Activated CD8-positive, alpha-beta T cell treated with anti-CD3 and anti-CD28 coated beads for 36 hours (primary cell): Measurements from ENCODE around the gene CCL14. TPM values are rescaled to one million over a fixed set of nuclear protein-coding genes. Genes with fewer than 3 reads are reported as not detected.
"Not testable (repeated sequence)": the region's sequence is repeated elsewhere in the genome, so short reads cannot be mapped to it uniquely, and the experiment has no call there.

Experiments
- ATAC-seq: fragments of 200-7000 bp; cut with Tn5 transposase; one replicate; pipeline ENCODE4 v1.10.0; 2021; ENCODE audit warnings: mild to moderate bottlenecking, moderate library complexity
- CTCF ChIA-PET: fragments of 350-600 bp; sonication (Branson Sonifier 250); formaldehyde crosslinking; loops from one replicate; lab custom pipeline; 2021; ENCODE audit warnings: antibody characterized with exemption; lab: Charles Lee
- POLR2A ChIA-PET: fragments of 350-600 bp; sonication (Branson Sonifier 250); formaldehyde crosslinking; loops from one replicate; lab custom pipeline; 2021; ENCODE audit warnings: antibody characterized with exemption; lab: Charles Lee
- DNase-seq: peaks from one replicate; pipeline ENCODE4 v3.0.0-alpha.2; 2020
- H3K27ac Mint-ChIP-seq: one replicate; pipeline ENCODE4 v1.8.0; 2021; ENCODE audit warnings: mild to moderate bottlenecking, mixed read lengths
- H3K27me3 Mint-ChIP-seq: one replicate; pipeline ENCODE4 v1.8.0; 2021; ENCODE audit warnings: mixed read lengths
- H3K36me3 Mint-ChIP-seq: one replicate; pipeline ENCODE4 v1.8.0; 2021; ENCODE audit warnings: low read depth, mixed read lengths
- H3K4me1 Mint-ChIP-seq: one replicate; pipeline ENCODE4 v1.8.0; 2021; ENCODE audit warnings: low read depth, mixed read lengths
- H3K4me3 Mint-ChIP-seq: one replicate; pipeline ENCODE4 v1.8.0; 2021; ENCODE audit warnings: mild to moderate bottlenecking, moderate library complexity, mixed read lengths
- H3K9me3 Mint-ChIP-seq: one replicate; pipeline ENCODE4 v1.8.0; 2021; ENCODE audit warnings: mixed read lengths
- intact Hi-C: fragments of 100-400 bp; cut with micrococcal nuclease; formaldehyde crosslinking; loops from one replicate; pipeline ENCODE4 v1.10.0; 2022
- total RNA-seq, 2 experiments: library from RNA; stranded (reverse); gene quantifications; one replicate each; pipeline ENCODE4 v1.2.3, GENCODE V29; 2021
- TF ChIP-seq, protein P1 (sequence below): fragments of 200-600 bp; IDR thresholded peaks from one replicate; pipeline ENCODE4 v1.8.0; 2022; ENCODE audit warnings: antibody characterized with exemption, mild to moderate bottlenecking

CCL14 gene
- total RNA-seq, 2 experiments from 2014 or later, result not detected

DNA sequence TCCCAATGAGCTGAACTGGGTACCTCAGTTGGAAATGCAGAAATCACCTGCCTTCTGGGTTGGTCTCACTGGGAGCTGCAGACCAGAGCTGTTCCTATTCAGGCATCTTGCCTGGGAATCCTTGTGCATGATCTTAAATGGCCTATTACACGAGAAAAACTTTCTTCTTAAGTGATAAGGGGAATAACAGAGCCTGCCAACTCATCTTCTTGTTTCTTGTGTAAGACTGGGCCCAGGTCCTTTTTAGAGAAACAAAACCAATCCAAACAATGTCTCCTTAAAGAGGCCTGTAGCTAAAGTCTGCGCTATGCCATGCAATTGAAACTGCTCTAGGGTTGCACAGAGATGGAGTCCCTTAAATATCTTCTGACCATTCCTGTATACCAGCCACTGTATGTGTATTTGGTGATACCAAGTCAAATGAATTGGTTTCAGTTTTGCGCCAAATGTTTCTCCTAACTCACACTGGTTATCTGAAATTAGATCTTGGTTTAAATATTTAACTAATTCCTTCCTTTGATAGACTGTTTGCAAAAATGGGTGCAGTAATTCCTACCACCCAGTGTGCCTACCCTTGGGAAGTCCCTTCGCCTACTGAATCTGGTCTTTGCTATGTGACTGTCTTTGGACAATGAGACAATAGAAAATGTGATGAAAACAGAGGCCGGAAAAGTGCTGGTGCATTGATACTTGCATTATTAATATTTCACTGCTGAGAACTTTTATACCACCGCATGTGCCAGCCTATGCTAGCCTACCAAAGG, 37.8 kb upstream of the CCL14 start:
- peaks cover 23% of the 10 kb centered on the region for H3K27me3 Mint-ChIP-seq
- CTCF ChIA-PET, result interaction anchor here (1.1 kb wide), 1 partner anchor 14 kb away, joined by 3 read pairs; no protein-coding TSS in a partner anchor

DNA sequence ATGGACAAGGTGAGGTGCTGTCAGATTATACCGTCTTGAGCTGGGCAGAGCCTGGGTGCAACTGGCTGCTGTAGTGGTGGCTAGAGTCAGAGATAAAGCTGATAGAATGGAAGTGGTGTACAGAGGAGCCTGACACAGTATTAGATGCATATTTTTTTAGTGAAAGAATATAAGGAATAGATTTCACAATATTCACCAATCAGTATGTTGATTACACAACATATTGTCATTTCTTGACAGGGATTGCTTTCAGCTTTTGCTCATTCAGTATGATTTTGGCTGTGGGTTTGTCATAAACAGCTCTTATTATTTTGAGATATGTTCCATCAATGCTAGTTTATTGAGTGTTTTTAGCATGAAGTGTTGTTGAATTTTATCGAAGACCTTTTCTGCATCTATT, 32.9 kb upstream of the CCL14 start:
- Mint-ChIP-seq H3K27ac (no peak overlapping the region), H3K27me3 (peaks cover 25% of the 10 kb centered on the region), H3K36me3 (no peaks in the 10 kb centered on the region), H3K9me3 (peaks cover 1% of the 10 kb centered on the region), H3K4me1 (no peaks in the 10 kb centered on the region), H3K4me3 (no peak overlapping the region)
- TF ChIP-seq, protein P1, sequence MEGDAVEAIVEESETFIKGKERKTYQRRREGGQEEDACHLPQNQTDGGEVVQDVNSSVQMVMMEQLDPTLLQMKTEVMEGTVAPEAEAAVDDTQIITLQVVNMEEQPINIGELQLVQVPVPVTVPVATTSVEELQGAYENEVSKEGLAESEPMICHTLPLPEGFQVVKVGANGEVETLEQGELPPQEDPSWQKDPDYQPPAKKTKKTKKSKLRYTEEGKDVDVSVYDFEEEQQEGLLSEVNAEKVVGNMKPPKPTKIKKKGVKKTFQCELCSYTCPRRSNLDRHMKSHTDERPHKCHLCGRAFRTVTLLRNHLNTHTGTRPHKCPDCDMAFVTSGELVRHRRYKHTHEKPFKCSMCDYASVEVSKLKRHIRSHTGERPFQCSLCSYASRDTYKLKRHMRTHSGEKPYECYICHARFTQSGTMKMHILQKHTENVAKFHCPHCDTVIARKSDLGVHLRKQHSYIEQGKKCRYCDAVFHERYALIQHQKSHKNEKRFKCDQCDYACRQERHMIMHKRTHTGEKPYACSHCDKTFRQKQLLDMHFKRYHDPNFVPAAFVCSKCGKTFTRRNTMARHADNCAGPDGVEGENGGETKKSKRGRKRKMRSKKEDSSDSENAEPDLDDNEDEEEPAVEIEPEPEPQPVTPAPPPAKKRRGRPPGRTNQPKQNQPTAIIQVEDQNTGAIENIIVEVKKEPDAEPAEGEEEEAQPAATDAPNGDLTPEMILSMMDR, result no peak
- ChIA-PET POLR2A (no interaction called here), CTCF (interaction anchor here (2.2 kb wide), 1 partner anchor 129 kb away, joined by 8 read pairs; no protein-coding TSS in a partner anchor)
- intact Hi-C loops, result no loop called here
- no peak for DNase-seq
- no peak for ATAC-seq

More for the DNA sequence above, 37.8 kb upstream of the CCL14 start:
- Mint-ChIP-seq H3K36me3 (no peaks in the 10 kb centered on the region), H3K4me1 (no peaks in the 10 kb centered on the region), H3K27ac (no peak overlapping the region), H3K4me3 (no peak overlapping the region), H3K9me3 (peaks cover 1% of the 10 kb centered on the region)
- ATAC-seq (no peak), DNase-seq (no peak)
- POLR2A ChIA-PET, result no interaction called here
- TF ChIP-seq, protein P1, result no peak
- intact Hi-C loops, result no loop called here

GRCh38 chr17:36017799-36018198, 31.3 kb upstream of the CCL14 start, which contains the start of gene CCL23:
Gene CCL23 (minus strand): TSS chr17:36017972. CDS start chr17:36017897, 75 bp downstream.
- POLR2A ChIA-PET, result no interaction called here
- Mint-ChIP-seq H3K27ac (no peak within 1 kb of the TSS), H3K27me3 (peaks cover 27% of the 10 kb centered on the region), H3K36me3 (no peaks in the 10 kb centered on the region), H3K9me3 (no peaks in the 10 kb centered on the region), H3K4me1 (no peaks in the 10 kb centered on the region), H3K4me3 (no peak within 1 kb of the TSS)
- intact Hi-C loops, result no loop called here
- CTCF ChIA-PET, result interaction anchor here (0.8 to 2.2 kb wide), 4 partner anchors 8 to 131 kb away, joined by 3 to 8 read pairs (median 3); no protein-coding TSS in a partner anchor
- ATAC-seq (no peak), DNase-seq (no peak)
- TF ChIP-seq, protein P1, result no peak

DNA sequence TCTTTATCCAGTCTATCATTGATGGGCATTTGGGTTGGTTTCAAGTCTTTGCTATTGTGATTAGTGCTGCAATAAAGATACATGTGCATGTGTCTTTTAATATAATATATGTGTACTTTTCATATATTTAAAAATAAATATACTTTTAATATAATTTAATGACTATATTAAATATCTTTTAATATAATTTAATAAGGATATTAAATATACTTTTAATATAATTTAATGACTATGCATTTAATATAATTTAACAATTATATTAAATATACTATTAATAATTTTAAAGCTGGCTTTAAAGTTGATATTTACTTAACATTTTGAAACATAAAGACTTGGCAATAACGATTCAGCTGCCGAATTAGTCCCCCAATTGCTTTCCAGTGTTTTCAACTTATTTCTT, 30.0 kb upstream of the CCL14 start:
- Mint-ChIP-seq H3K4me3 (no peak overlapping the region), H3K36me3 (no peaks in the 10 kb centered on the region), H3K9me3 (no peaks in the 10 kb centered on the region), H3K4me1 (no peaks in the 10 kb centered on the region), H3K27me3 (peaks cover 22% of the 10 kb centered on the region), H3K27ac (no peak overlapping the region)
- ChIA-PET CTCF (no interaction called here), POLR2A (no interaction called here)
- ATAC-seq (no peak), DNase-seq (no peak)
- TF ChIP-seq, protein P1, result no peak
- intact Hi-C loops, result no loop called here

DNA sequence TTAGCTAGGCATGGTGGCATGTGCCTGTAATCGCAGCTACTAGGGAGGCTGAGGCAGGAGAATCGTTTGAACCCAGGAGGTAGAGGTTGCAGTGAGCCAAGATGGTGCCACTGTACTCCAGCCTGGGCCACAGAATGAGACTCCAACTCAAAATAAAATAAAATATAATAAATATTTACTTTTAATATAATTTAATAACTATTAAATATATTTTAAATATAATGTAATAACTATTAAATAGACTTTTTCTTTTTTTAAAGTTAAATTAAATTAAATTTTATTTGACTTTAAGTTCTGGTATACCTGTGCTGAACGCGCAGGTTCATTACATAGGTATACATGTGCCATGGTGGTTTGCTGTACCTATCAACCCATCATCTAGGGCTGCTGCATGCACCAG, 29.4 kb upstream of the CCL14 start:
- H3K9me3 Mint-ChIP-seq, DNase-seq, POLR2A ChIA-PET, H3K4me3 Mint-ChIP-seq, H3K27ac Mint-ChIP-seq, ATAC-seq, intact Hi-C loops, H3K4me1 Mint-ChIP-seq, H3K36me3 Mint-ChIP-seq: not testable (repeated sequence)
- peaks cover 17% of the 10 kb centered on the region for H3K27me3 Mint-ChIP-seq
- CTCF ChIA-PET, result interaction anchor here (2.1 kb wide), 1 partner anchor 15 kb away, joined by 5 read pairs; the partner anchor contains the start of gene CCL15
